IMR-90 (cell line): ENCODE measurements around the gene FKTN. TPM values are rescaled to one million over a fixed set of nuclear protein-coding genes. Genes with fewer than 3 reads are reported as not detected.

ENCODE experiments used
- ATAC-seq: fragments of 200-7000 bp; cut with Tn5 transposase; 2 replicates; pipeline ENCODE4 v1.9.1; 2020; ENCODE audit warnings: low read depth, mild to moderate bottlenecking, moderate library complexity
- BruUV-seq: library from RNA; stranded (reverse); fragments of 400-500 nt; replicated peaks from 2 replicates; lab custom pipeline; 2021; lab: Mats Ljungman, UMichigan
- CTCF ChIA-PET: fragments of 300-600 bp; formaldehyde crosslinking; extraction: SDS; loops from one replicate; lab custom pipeline; 2021; ENCODE audit warnings: antibody characterized with exemption; lab: Yijun Ruan, JAX
- POLR2A ChIA-PET: fragments of 300-600 bp; sonication (Branson Sonifier 250); formaldehyde crosslinking; loops from one replicate; lab custom pipeline; 2022; ENCODE audit warnings: antibody characterized with exemption; ENCODE audit not compliant: unreplicated experiment; lab: Charles Lee
- DNase-seq: peaks from one replicate; pipeline ENCODE4 v3.0.0; 2013
- H2AFZ ChIP-seq: replicated peaks from 2 replicates; pipeline ENCODE3; 2013; ENCODE audit warnings: low read length, mild to moderate bottlenecking; ENCODE audit not compliant: poor library complexity
- H2AK5ac ChIP-seq: 2 replicates; pipeline ENCODE4 v1.6.1; 2013; ENCODE audit warnings: low read depth, low read length, inconsistent platforms
- H2AK9ac ChIP-seq: replicated peaks from 2 replicates; pipeline ENCODE3; 2013; ENCODE audit warnings: mild to moderate bottlenecking, low read depth, low read length, moderate library complexity; ENCODE audit not compliant: poor library complexity
- H2BK120ac ChIP-seq: 2 replicates; pipeline ENCODE4 v1.6.1; 2013; ENCODE audit warnings: low read depth, low read length, inconsistent platforms
- H2BK15ac ChIP-seq: 3 replicates; pipeline ENCODE4 v1.6.1; 2013; ENCODE audit warnings: low read depth, low read length, inconsistent platforms
- H2BK20ac ChIP-seq: 2 replicates; pipeline ENCODE4 v1.6.1; 2013; ENCODE audit warnings: low read depth, mild to moderate bottlenecking, inconsistent platforms, low read length, moderate library complexity
- H2BK5ac ChIP-seq: 2 replicates; pipeline ENCODE4 v1.6.1; 2013; ENCODE audit warnings: mild to moderate bottlenecking, low read depth, low read length, inconsistent platforms; ENCODE audit not compliant: poor library complexity, severe bottlenecking
- H3K14ac ChIP-seq: replicated peaks from 2 replicates; pipeline ENCODE4 v1.6.1; 2013; ENCODE audit warnings: low read depth, low read length, inconsistent platforms
- H3K18ac ChIP-seq: 2 replicates; pipeline ENCODE4 v1.6.1; 2013; ENCODE audit warnings: low read depth, low read length, control low read depth
- H3K23ac ChIP-seq: 2 replicates; pipeline ENCODE4 v1.6.1; 2013; ENCODE audit warnings: low read depth, low read length, inconsistent platforms
- H3K27ac ChIP-seq: 2 replicates; pipeline ENCODE4 v1.5.1; 2013; ENCODE audit warnings: mild to moderate bottlenecking, control low read depth, low read length; ENCODE audit not compliant: insufficient read depth
- H3K27me3 ChIP-seq: 2 replicates; pipeline ENCODE4 v1.6.1; 2013; ENCODE audit warnings: low read length; ENCODE audit not compliant: control insufficient read depth, insufficient read depth
- H3K36me3 ChIP-seq: 2 replicates; pipeline ENCODE4 v1.6.1; 2013; ENCODE audit warnings: low read length, mixed read lengths; ENCODE audit not compliant: control insufficient read depth, insufficient read depth
- H3K4ac ChIP-seq: 2 replicates; pipeline ENCODE4 v1.6.1; 2013; ENCODE audit warnings: low read depth, low read length, inconsistent platforms
- H3K4me1 ChIP-seq: 2 replicates; pipeline ENCODE4 v1.6.1; 2013; ENCODE audit warnings: low read length, mixed read lengths; ENCODE audit not compliant: control insufficient read depth, insufficient read depth
- H3K4me2 ChIP-seq: 2 replicates; pipeline ENCODE4 v1.6.1; 2013; ENCODE audit warnings: low read depth, mild to moderate bottlenecking, control low read depth, low read length, moderate library complexity
- H3K4me3 ChIP-seq: 2 replicates; pipeline ENCODE4 v1.5.1; 2013; ENCODE audit warnings: low read depth, mild to moderate bottlenecking, control low read depth, low read length, moderate library complexity; ENCODE audit not compliant: insufficient read depth
- H3K56ac ChIP-seq: 2 replicates; pipeline ENCODE4 v1.6.1; 2013; ENCODE audit warnings: low read length, inconsistent platforms; ENCODE audit not compliant: insufficient read depth; ENCODE audit errors: extremely low read depth
- H3K79me1 ChIP-seq, 2 experiments: 2 replicates each; pipeline ENCODE4 v1.6.1; 2013; ENCODE audit warnings: low read length in 2 of 2, inconsistent platforms in 1 of 2, low read depth in 1 of 2
- H3K9ac ChIP-seq: 2 replicates; pipeline ENCODE4 v1.6.1; 2013; ENCODE audit warnings: low read depth, low read length, control low read depth
- H3K9me1 ChIP-seq: 2 replicates; pipeline ENCODE4 v1.6.1; 2013; ENCODE audit warnings: low read length, inconsistent platforms; ENCODE audit not compliant: insufficient read depth
- H3K9me3 ChIP-seq: 2 replicates; pipeline ENCODE4 v1.6.1; 2013; ENCODE audit warnings: low read length; ENCODE audit not compliant: control insufficient read depth, insufficient read depth
- H4K20me1 ChIP-seq: 2 replicates; pipeline ENCODE4 v1.6.1; 2013; ENCODE audit warnings: low read length, inconsistent platforms; ENCODE audit not compliant: insufficient read depth
- H4K5ac ChIP-seq: 2 replicates; pipeline ENCODE4 v1.6.1; 2013; ENCODE audit warnings: mild to moderate bottlenecking, low read depth, low read length, control low read depth
- H4K8ac ChIP-seq, 2 experiments: 2 replicates each; pipeline ENCODE4 v1.6.1; 2013; ENCODE audit warnings: low read depth in 2 of 2, low read length in 2 of 2, control low read depth in 1 of 2, inconsistent platforms in 1 of 2
- H4K91ac ChIP-seq: 2 replicates; pipeline ENCODE4 v1.6.1; 2013; ENCODE audit warnings: low read depth, low read length, inconsistent platforms; ENCODE audit not compliant: insufficient read depth
- BHLHE40 ChIP-seq: fragments of 150-350 bp; IDR thresholded peaks from 2 replicates; pipeline ENCODE4 v1.6.1; 2016; ENCODE audit warnings: mild to moderate bottlenecking, low read depth, low read length
- CEBPB ChIP-seq: IDR thresholded peaks from 2 replicates; pipeline ENCODE4 v1.6.1; 2012; ENCODE audit warnings: low read depth, low read length, improper control_type of control experiment
- CHD1 ChIP-seq: IDR thresholded peaks from 2 replicates; pipeline ENCODE4 v1.6.1; 2012; ENCODE audit warnings: low read depth, low read length, improper control_type of control experiment
- FOS ChIP-seq: fragments of 150-350 bp; IDR thresholded peaks from 2 replicates; pipeline ENCODE4 v1.6.1; 2016; ENCODE audit warnings: low read depth, low read length
- MAFK ChIP-seq: IDR thresholded peaks from 2 replicates; pipeline ENCODE4 v1.6.1; 2012; ENCODE audit warnings: low read depth, low read length, improper control_type of control experiment
- MAZ ChIP-seq: IDR thresholded peaks from 2 replicates; pipeline ENCODE4 v1.6.1; 2012; ENCODE audit warnings: low read depth, mild to moderate bottlenecking, low read length, improper control_type of control experiment, moderate library complexity, borderline replicate concordance
- MXI1 ChIP-seq: IDR thresholded peaks from 2 replicates; pipeline ENCODE4 v1.6.1; 2012; ENCODE audit warnings: low read depth, mild to moderate bottlenecking, low read length, moderate library complexity, borderline replicate concordance
- NFE2L2 ChIP-seq: fragments of 150-350 bp; IDR thresholded peaks from 2 replicates; pipeline ENCODE4 v1.6.1; 2016; ENCODE audit warnings: low read depth, mild to moderate bottlenecking, low read length
- POLR2A ChIP-seq: IDR thresholded peaks from 2 replicates; pipeline ENCODE4 v1.6.1; 2012; ENCODE audit warnings: mild to moderate bottlenecking, low read depth, low read length
- RAD21 ChIP-seq: IDR thresholded peaks from 2 replicates; pipeline ENCODE4 v1.6.1; 2012; ENCODE audit warnings: low read length, improper control_type of control experiment
- RCOR1 ChIP-seq: IDR thresholded peaks from 2 replicates; pipeline ENCODE4 v1.6.1; 2012; ENCODE audit warnings: mild to moderate bottlenecking, low read length, improper control_type of control experiment; ENCODE audit not compliant: insufficient replicate concordance
- RFX5 ChIP-seq: IDR thresholded peaks from 2 replicates; pipeline ENCODE4 v1.8.0; 2012; ENCODE audit warnings: low read depth, mild to moderate bottlenecking, low read length, moderate library complexity
- SMC3 ChIP-seq: fragments of 150-350 bp; IDR thresholded peaks from 2 replicates; pipeline ENCODE4 v1.6.1; 2016; ENCODE audit warnings: low read depth, mild to moderate bottlenecking, antibody characterized with exemption, low read length, moderate library complexity
- dilution Hi-C: fragments of 300-500 bp; cut with HindIII; formaldehyde crosslinking; loops from one replicate; pipeline ENCODE4 v1.14.3; 2018; ENCODE audit warnings: low sequenced_read_pairs; ENCODE audit not compliant: unreplicated experiment
- in situ Hi-C: fragments of 300-500 bp; cut with MboI; formaldehyde crosslinking; loops from 3 replicates; pipeline ENCODE4 v1.14.3; 2019; ENCODE audit warnings: low sequenced_read_pairs, inconsistent platforms, mixed read lengths
- intact Hi-C: fragments of 100-400 bp; cut with micrococcal nuclease; formaldehyde crosslinking; loops from 2 replicates; pipeline ENCODE4 v1.10.0; 2022
- polyA plus RNA-seq, 3 experiments: library from polyadenylated mRNA; depleted of rRNA; stranded (reverse); fragments of >200 nt; gene quantifications; 2 replicates each; pipeline ENCODE4 v1.2.3, GENCODE V29; 2012; ENCODE audit warnings: low replicate concordance in 1 of 3
- total RNA-seq: library from RNA; depleted of rRNA; stranded (reverse); fragments of >200 nt; gene quantifications from 2 replicates; pipeline ENCODE4 v1.2.3, GENCODE V29; 2012
- TF ChIP-seq, protein P1 (sequence below): conservative IDR thresholded peaks from 2 replicates; pipeline ENCODE4 v1.5.1; 2012; ENCODE audit warnings: mild to moderate bottlenecking, low read depth, low read length, improper control_type of control experiment
- TF ChIP-seq, protein P2 (sequence below): fragments of 150-350 bp; IDR thresholded peaks from 2 replicates; pipeline ENCODE4 v1.6.1; 2017; ENCODE audit warnings: mild to moderate bottlenecking, antibody characterized with exemption, low read length, low read depth
- TF ChIP-seq, protein P3 (sequence below): fragments of 150-350 bp; IDR thresholded peaks from 2 replicates; pipeline ENCODE4 v1.6.1; 2016; ENCODE audit warnings: low read depth, mild to moderate bottlenecking, low read length, moderate library complexity, borderline replicate concordance

FKTN gene
- total and polyA plus RNA-seq, 2 of the 4 experiments (the other 2 are of a cell fraction), result 8.6 to 20.3 TPM

DNA sequence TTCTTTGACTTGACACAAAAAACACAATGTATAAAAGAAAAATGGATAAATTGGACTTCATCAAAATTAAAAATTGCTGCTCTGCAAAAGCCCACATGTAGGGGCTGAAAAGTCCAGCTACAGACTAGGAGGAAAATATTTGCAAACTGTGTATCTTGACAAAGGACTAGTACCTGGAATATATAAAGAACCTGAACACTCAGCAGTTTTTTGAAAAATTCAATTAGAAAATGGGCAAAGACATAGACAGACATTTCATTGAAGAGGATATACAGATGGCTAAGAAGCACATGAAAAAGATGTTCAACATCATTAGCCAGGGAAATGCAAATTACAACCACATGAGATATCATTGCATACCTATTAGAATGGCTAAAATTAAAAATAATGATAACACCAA is 85.9 kb downstream of the FKTN start:
- Histone ChIP-seq H4K20me1 (no peaks in the 10 kb centered on the region), H4K5ac (no peak overlapping the region), H4K8ac (no peak overlapping the region), H3K4me2 (no peak overlapping the region), H2BK15ac (no peak overlapping the region), H2BK120ac (no peak overlapping the region), H3K79me1 (no peaks in the 10 kb centered on the region), H3K27me3 (no peaks in the 10 kb centered on the region), H3K56ac (no peak overlapping the region), H3K23ac (no peak overlapping the region), H3K14ac (no peak overlapping the region), H2BK5ac (no peak overlapping the region), H3K4me3 (no peak overlapping the region), H3K27ac (no peak overlapping the region), H3K18ac (no peak overlapping the region), H3K36me3 (no peaks in the 10 kb centered on the region), H3K4me1 (no peaks in the 10 kb centered on the region), H3K9me1 (no peaks in the 10 kb centered on the region), H4K91ac (no peak overlapping the region), H3K9me3 (no peaks in the 10 kb centered on the region), H3K4ac (no peak overlapping the region), H2BK20ac (no peak overlapping the region), H2AFZ (no peak overlapping the region), H2AK9ac (no peak overlapping the region), H3K9ac (no peak overlapping the region), H2AK5ac (no peak overlapping the region)
- in situ Hi-C loops, result no loop called here
- ChIA-PET POLR2A (no interaction called here), CTCF (no interaction called here)
- DNase-seq, result no peak
- dilution Hi-C loops, result no loop called here
- no TSS peak for BruUV-seq
- TF ChIP-seq, protein P1, sequence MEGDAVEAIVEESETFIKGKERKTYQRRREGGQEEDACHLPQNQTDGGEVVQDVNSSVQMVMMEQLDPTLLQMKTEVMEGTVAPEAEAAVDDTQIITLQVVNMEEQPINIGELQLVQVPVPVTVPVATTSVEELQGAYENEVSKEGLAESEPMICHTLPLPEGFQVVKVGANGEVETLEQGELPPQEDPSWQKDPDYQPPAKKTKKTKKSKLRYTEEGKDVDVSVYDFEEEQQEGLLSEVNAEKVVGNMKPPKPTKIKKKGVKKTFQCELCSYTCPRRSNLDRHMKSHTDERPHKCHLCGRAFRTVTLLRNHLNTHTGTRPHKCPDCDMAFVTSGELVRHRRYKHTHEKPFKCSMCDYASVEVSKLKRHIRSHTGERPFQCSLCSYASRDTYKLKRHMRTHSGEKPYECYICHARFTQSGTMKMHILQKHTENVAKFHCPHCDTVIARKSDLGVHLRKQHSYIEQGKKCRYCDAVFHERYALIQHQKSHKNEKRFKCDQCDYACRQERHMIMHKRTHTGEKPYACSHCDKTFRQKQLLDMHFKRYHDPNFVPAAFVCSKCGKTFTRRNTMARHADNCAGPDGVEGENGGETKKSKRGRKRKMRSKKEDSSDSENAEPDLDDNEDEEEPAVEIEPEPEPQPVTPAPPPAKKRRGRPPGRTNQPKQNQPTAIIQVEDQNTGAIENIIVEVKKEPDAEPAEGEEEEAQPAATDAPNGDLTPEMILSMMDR, result no peak
- TF ChIP-seq POLR2A (no peak), CEBPB (no peak), MAFK (no peak), FOS (no peak), SMC3 (no peak), RAD21 (no peak), NFE2L2 (no peak), MXI1 (no peak), MAZ (no peak), BHLHE40 (no peak), CHD1 (no peak), RCOR1 (no peak), RFX5 (no peak)
- TF ChIP-seq, protein P2, sequence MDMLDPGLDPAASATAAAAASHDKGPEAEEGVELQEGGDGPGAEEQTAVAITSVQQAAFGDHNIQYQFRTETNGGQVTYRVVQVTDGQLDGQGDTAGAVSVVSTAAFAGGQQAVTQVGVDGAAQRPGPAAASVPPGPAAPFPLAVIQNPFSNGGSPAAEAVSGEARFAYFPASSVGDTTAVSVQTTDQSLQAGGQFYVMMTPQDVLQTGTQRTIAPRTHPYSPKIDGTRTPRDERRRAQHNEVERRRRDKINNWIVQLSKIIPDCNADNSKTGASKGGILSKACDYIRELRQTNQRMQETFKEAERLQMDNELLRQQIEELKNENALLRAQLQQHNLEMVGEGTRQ, result no peak
- TF ChIP-seq, protein P3, sequence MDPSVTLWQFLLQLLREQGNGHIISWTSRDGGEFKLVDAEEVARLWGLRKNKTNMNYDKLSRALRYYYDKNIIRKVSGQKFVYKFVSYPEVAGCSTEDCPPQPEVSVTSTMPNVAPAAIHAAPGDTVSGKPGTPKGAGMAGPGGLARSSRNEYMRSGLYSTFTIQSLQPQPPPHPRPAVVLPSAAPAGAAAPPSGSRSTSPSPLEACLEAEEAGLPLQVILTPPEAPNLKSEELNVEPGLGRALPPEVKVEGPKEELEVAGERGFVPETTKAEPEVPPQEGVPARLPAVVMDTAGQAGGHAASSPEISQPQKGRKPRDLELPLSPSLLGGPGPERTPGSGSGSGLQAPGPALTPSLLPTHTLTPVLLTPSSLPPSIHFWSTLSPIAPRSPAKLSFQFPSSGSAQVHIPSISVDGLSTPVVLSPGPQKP, result no peak
- intact Hi-C loops, result no loop called here
- no peak for ATAC-seq
